ENCODE data around the gene SLC36A3.

GRCh38 chr5:151234476-151235238 lies 68.9 kb downstream of the SLC36A3 start:
- no peak for TF ChIP-seq CTCF (conservative IDR thresholded peaks at IDR 0.05)
- TF ChIP-seq ZFX (IDR thresholded peaks at IDR 0.05): no peak
